Stimulated activated CD4-positive, alpha-beta T cell treated with anti-CD3 and anti-CD28 coated beads, Interleukin-15, amount 100 ng/mL, for 1 hour (primary cell): Measurements from ENCODE around the gene PSAP.

Experiments
- DNase-seq, 2 donors: peaks; one replicate each; pipeline ENCODE4 v3.0.0-alpha.2; 2020; ENCODE audit warnings: low read depth in 1 of 2, low spot score in 1 of 2

Gene PSAP

DNA sequence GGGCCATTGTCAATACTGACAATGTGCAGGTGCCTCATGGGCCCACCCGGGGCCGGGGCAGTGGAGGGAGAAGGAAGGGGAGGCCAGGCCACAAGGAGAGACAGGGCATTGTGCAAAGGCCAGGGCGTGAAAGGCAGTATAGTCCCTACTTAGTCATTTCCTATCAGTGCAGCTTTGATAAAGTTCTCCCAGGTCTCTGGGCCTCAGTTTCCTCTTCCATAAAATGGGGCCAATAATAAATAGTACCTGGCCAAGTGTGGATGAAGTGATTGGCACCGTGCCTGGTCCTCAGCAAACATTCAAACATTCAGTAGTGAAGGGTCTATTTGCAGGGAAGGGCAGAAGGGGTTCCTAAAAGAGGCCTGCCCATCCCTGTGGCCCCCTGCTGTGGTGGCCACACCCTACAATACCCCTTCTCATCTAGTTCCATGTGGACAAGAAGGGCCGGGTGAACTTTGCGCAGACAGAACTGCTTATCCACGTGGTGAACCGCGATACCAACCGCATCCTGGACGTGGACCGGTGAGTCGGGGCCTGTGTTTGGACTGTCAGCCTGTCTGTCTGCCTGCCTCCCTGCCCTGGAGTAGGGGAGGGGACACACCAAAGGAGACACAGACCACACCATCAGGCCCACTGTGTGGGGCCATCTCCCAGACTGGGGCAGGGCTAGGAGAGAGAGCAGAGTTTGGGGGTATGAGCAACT is 40.9 kb downstream of the PSAP start:
- no peak for DNase-seq

DNA sequence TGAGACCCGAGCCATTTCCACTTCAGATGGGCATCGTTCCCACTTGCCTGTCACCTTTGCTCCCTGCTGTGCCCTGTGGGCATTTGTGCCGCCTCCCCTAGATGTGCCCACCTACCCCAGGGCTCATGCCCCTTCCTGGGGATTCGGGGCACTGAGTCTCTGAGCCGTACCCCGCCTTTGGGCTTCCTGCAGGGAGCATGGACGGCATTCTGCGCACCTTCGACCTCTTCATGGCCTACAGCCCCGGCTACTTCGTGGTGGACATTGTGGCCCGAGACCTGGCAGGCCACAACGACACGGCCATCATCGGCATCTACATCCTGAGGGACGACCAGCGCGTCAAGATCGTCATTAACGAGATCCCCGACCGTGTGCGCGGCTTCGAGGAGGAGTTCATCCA is 41.4 kb downstream of the PSAP start:
- no peak for DNase-seq

DNA sequence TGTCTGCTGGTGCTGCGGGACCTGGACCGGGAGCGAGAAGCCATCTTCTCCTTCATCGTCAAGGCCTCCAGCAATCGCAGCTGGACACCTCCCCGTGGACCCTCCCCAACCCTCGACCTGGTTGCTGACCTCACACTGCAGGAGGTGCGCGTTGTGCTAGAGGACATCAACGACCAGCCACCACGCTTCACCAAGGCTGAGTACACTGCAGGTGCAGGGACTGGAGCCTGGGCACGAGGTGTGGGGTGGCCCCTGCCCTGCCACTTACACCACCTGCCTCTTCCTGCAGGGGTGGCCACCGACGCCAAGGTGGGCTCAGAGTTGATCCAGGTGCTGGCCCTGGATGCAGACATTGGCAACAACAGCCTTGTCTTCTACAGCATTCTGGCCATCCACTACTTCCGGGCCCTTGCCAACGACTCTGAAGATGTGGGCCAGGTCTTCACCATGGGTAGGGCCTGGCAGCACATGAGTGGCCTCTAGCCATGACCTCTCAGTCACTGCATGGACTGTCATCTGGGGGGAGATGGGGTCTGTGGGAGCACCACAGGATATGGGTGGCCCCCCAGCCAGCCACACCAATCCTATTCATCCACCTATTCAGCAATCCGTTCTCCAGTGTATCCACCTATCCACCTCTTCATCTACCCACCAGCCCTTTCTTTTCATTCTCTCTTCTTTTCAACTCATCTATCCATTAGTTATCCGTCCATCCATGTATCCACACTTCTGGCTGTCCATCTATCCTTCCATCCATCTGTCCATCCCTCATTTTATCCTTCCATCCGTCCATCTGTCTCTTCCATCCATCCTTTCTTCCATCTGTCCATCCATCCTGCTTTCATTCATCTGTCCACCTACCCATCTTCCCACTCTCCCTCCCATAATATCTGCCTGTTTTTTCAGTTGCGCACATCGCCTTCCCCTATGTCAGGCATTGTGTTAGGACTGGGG is 43.2 kb downstream of the PSAP start:
- DNase-seq, result no peak

DNA sequence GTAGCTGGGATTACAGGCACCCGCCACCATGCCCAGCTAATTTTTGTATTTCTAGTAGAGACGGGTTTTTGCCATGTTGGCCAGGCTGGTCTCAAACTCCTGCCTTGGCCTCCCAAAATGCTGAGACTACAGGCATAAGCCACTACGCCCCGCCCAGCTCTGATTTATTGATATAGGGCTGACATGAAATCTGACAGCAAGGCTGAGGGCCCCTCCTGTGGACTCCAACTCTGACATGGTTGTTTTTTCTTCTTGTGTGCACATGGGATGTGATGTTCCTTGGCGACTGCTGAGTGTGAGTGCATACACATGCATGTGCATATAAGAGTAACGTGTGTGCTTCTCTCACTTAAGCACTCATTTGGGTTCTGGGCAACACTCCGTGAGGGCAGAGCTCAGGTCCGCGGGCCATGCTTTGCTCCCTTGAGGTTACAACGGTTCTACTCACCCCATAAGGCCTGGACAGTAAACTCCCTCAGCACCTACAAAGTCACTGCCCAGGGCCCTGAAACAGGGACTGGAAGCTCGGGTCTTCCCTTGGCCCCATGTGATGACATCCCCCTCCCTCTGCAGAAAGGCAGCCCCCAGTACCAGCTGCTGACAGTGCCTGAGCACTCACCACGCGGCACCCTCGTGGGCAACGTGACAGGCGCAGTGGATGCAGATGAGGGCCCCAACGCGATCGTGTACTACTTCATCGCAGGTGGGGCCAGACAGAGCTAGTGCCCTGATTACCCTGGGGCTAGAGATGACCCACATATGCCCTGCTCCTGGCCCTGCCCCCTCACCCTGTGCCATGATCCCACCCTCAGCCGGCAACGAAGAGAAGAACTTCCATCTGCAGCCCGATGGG is 44.1 kb downstream of the PSAP start:
- no peak for DNase-seq

DNA sequence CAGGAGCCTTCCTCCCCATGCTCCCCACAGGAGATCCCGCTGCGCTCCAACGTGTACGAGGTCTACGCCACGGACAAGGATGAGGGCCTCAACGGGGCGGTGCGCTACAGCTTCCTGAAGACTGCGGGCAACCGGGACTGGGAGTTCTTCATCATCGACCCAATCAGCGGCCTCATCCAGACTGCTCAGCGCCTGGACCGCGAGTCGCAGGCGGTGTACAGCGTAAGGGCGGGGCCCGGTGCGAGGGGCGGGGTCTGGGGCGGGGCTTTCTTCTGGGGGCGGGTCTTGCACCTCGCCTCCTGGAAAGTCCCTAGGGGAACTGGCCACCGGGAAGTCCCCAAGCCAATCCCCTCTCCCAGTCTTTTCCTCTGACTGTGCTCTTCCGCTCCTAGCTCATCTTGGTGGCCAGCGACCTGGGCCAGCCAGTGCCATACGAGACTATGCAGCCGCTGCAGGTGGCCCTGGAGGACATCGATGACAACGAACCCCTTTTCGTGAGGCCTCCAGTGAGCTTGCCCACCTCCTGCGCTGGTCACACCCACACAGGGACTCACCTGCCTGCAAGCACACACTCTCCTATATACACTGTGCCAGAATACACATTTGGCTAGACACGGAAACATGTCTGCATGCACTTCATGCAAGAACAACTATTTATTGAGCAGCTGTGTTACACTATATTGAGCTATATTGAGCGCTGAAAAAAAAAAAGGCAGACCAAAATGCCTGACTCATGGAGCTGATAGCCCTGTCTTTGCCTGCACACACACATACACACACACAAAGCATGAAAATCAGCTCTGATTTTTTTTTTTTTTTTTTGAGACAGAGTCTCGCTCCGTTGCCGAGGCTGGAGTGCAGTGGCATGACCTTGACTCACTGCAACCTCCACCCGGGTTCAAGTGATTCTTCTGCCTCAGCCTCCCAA is 45.0 kb downstream of the PSAP start:
- no peak for DNase-seq

DNA sequence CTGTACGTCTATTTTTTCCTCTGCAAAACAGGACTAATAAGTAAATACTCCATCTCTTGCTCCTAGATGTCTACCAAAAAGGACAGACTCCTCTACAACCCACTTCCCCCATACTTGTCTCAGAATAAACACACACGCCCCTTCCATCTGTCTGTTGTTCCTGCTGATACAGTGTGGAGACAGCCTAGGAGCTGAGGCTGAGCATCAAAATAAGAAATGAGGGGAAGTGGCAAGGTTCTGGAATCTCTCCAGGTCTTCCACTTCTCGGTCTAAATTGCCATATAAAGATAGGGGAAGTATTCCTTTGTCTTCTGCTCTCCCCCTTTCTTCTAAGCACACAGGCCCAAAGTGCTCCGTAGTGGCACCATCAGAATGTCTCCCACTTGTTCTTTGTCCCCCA is 47.0 kb downstream of the PSAP start:
- no peak for DNase-seq

DNA sequence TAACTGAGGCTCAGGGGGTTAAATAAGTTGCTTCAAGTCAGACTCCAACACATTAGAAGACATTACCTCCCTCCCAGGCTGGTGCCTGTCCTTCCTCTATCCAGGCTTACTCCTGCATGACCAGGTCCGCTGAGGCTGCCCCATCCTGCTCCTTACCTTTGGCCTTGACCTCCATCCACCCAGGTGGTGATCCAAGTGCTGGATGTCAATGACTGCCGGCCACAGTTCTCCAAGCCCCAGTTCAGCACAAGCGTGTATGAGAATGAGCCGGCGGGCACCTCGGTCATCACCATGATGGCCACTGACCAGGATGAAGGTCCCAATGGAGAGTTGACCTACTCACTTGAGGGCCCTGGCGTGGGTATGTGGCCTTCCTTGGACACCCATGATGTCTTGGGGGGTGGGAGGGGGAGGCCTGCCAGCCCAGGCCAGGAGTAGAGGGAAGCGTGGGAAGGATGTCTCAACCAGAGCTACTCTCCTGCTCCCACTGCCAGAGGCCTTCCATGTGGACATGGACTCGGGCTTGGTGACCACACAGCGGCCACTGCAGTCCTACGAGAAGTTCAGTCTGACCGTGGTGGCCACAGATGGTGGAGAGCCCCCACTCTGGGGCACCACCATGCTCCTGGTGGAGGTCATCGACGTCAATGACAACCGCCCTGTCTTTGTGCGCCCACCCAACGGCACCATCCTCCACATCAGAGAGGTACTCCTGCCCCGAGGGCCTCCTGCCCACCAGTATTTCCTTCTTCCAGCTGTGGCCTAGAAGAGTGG is 48.1 kb downstream of the PSAP start:
- DNase-seq, result no peak

DNA sequence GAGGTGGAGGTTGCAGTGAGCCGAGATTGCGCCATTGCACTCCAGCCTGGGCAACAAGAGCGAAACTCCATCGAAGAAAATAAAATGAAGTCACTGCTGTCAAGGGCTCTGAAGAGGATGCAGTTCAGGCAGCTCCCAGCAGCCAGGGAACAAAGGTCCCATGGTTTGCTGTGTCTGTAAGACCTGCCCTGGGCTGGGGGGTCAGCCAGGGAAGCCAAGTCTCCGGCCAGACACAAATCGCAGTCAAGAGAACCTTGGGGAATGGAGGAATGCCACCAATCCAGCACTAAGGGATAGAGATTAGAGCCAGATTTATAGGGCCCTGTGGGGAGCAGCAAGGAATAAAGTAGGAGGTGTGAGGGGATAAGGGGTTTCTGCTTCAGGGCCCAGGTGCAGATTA is 48.8 kb downstream of the PSAP start:
- no peak for DNase-seq

DNA sequence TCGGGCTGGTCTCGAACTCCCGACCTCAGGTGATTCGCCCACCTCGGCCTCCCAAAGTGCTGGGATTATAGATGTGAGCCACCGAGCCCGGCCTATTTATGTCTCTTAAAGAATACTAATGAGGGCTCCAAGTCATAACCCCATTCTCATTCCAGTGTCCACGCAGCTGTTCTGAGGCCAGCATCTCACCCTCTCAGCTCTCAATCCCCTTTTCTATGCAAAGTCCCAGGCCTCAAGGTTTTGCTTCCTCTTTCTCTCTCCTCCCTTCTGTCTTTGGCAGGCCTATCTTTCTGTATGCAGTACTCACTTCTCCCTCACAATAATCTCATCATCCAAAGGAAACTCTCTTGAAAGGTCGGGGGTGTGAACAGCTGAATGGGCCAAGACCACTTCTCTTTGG is 49.7 kb downstream of the PSAP start:
- no peak for DNase-seq

DNA sequence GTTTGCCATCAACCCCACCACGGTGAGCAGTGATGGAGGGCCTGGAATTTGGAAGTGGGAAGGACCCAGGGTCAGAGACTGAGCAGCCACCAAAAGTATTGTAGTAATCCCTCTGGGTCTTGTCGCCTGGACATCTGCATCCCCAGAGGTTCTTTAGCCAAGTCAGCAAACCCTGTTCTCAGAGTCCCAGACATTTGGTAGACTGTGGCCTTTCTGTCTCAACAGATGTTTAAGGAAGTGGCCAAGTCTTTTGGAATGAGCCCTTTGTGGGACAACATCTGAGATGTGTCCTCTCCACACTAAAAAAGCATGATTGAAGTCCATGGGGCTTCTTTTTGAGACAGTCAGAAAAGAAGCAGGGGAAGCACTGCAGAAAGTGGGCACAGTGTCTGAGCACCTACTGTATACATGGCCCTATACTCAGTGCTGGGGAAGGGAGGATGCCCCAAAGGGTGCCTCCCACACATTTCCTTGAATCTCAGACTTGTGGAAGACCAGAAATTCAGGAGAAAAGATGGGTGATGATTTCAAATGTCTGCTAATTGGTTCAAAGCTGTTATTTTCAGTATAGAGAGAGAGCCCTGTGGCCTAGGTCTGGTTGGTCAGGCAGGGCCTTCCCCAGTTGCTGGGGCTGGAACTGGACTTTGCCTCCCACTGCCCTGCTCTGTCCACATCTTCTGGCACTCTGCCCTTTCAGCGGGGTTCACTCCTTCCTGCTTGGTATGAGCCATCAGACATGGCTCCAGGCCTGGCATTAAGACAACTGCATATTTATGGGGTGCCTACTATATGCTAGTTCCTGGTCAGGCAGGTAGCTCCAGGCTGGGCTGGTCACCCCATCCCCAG is 51.2 kb downstream of the PSAP start:
- no peak for DNase-seq

DNA sequence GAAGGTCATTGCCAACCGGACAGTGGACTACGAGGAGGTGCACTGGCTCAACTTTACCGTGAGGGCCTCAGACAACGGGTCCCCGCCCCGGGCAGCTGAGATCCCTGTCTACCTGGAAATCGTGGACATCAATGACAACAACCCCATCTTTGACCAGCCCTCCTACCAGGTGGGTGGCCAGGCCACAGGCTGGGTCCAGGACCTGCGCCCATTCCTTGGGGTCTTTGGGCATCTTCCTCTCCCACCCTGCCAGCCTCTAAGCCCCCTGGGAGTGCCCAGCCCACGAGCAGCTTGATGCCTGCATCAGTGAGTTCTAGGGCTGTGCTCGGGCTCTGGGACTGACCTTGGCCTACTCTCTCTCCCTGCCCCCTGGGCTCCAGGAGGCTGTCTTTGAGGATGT is 51.9 kb downstream of the PSAP start:
- DNase-seq, result no peak

DNA sequence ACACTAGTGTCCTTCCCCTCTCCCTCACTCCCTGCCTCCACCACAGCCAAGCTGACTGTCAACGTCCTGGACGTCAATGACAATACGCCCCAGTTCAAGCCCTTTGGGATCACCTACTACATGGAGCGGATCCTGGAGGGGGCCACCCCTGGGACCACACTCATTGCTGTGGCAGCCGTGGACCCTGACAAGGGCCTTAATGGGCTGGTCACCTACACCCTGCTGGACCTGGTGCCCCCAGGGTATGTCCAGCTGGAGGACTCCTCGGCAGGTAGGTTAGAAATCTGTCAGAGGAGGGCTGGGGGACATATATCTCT is 52.8 kb downstream of the PSAP start:
- DNase-seq, result no peak

DNA sequence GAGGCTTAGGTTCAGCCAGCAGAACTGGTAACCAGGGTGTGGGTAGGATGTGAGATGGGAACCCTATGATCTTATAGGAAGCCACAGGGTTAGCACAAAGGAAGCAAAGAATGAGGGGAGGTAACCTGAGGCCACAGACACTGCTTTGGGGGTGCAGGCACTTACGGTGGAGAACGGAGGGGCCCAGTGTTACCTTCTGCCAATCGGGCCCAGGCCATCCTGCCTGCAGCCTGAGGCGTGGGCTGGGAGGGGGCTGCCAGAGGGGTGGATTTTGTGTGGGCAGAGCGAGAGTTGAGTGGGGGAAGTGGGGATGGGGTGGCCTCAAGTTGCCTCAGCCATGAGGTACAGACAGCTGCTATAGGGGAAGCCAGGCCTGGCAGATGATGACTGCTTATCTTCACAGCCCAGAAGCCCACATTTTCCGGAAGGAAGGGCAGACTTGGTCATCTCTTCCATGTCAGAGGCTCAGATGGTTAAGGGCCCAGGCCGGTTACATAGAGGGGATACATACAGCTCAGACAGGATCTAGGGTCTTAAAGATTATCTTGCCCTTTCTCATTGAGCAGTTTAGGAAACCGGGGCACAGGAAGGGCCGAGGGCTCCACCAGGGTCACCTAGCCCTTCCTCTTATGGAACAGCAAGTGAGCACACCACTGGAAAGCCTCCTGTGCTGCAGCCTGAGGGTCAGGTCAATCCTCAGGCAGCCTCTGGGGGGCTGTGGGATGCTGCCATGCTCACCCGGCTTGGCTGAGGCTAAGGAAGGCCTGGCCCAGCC is 53.3 kb downstream of the PSAP start:
- DNase-seq, result no peak

DNA sequence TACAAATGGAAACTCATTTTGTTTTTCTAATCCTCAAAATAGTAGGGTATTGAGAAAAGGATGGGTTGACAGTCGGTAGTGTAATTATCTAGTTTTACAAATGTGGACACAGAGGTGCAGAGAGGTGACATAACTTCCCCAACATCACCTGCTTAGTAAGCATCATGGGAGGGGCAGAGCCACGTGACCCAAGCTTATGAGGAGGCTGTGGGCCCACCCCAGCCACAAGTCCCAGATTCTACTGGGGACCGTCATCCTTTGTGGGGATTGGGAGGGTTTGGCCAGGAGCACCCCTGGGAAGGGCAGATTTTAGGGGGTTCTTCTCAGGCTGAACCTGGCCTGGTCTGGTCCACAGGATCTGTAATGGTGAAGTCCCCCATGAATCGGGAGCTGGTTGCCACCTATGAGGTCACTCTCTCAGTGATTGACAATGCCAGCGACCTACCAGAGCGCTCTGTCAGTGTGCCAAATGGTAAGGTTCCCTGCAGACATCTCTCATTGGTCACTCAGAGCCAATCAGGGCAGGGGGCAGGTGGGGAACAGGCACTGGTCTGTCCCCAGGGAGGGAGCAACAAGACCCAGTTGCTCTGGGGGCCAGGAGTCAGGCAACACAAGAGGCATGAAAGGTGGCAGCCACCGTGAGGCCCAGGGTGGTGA is 54.2 kb downstream of the PSAP start:
- DNase-seq, result no peak

DNA sequence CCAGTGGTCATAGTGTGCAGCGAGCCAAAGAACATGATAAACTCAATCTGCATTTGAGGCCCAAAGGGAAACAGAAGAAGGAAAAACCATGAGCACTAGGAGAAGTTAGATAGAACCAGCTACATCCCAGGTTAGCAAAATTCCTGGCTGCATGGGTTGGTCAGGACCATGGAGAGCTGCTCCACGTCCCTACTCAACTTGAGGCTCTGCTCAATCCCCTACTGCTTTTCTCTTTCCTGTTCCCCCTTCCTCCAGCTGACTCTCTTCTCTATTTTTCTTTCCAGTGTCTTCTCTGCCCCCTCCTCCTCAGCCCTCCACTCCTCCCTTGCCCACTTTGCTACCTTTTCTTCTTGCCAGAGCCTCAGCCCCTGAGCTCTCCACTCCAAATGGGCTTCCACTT is 55.8 kb downstream of the PSAP start:
- DNase-seq, result no peak

DNA sequence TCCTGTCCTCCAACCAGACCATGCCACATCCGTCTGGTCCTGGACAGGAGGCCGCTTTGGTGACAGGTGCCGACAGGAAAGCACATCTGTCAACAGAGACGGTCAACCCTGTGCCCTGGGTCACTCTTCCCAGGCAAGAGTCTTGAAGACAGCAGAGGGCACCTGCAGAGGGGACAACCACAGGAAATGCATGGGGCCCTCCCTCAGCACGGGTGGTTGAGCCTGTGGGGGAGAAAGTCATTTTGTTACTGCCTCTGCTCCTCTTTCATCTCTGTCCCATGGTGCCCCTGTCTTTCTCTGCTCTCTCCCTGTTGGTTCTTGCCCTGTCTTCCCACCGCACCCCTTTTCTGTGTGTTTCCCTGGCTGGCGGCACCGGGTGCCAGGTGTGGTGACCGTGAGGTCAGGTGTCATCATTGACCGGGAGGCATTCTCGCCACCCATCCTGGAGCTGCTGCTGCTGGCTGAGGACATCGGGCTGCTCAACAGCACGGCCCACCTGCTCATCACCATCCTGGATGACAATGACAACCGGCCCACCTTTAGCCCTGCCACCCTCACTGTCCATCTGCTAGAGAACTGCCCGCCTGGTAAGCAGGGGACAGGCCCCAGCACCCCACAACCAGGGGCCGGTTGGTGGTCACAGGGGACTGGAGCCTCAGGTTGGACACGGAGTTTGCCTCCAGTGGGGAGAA is 60.2 kb downstream of the PSAP start:
- no peak for DNase-seq

DNA sequence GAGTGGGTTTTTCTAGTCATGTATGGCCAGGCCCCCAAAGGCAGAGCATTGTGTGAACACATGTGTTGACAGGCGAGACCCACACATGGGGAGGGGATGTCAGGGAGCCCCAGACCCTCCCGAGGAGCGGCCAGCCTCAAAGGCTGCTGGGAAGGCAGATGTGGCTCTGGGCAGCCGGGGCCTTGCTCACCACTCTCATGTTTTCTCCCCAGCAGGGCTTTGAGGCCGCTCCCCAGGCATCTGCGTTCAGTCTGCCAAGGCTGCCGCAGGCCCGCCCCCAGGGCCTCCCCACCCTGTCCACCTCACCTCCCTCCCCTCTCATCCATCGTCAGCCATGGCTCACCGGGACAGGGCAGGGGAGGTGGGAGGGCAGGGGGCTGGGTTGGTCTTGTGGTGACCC is 61.2 kb downstream of the PSAP start:
- no peak for DNase-seq
